ENCODE measurements around the gene CEP128.

DNA sequence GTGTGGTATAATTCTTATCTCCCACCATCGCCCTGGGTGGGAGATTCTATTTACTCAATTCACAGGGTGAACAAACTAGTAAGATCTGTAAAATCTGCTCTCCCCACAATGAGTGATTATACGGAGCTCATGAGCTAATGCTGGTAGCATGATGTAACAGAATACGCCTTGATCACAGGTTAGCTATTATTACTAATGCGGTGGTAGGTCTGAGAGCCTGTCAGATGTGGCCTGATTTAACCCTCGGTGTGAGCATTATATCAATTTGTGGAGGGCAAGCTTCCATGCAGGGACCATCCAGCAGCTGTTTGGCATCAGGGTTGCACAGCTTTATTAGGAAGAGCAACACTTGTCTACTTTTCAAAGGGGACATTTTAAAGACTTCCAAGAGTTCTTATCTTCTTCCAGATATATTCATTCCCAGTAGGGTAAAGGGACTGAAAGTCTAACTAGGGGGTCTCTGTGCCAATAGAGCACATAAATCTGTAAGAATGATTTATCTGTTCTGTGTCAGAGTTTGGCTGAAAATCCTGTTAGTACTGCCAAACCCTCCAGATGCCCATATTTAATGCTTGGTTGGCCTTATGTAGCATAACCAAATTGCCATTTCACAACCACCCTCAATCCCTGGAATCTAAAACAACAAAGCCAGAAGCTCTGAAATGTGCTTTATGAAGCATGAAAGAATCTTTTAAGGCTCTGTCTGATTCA, 32.5 kb upstream of the CEP128 start:
- TF ChIP-seq, protein P1, sequence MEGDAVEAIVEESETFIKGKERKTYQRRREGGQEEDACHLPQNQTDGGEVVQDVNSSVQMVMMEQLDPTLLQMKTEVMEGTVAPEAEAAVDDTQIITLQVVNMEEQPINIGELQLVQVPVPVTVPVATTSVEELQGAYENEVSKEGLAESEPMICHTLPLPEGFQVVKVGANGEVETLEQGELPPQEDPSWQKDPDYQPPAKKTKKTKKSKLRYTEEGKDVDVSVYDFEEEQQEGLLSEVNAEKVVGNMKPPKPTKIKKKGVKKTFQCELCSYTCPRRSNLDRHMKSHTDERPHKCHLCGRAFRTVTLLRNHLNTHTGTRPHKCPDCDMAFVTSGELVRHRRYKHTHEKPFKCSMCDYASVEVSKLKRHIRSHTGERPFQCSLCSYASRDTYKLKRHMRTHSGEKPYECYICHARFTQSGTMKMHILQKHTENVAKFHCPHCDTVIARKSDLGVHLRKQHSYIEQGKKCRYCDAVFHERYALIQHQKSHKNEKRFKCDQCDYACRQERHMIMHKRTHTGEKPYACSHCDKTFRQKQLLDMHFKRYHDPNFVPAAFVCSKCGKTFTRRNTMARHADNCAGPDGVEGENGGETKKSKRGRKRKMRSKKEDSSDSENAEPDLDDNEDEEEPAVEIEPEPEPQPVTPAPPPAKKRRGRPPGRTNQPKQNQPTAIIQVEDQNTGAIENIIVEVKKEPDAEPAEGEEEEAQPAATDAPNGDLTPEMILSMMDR (IDR thresholded peaks at IDR 0.05; ENCODE audit: low read depth, low read length, poor library complexity, severe bottlenecking) = no peak
- no peak for TF ChIP-seq EZH2phosphoT487 (IDR thresholded peaks at IDR 0.05; ENCODE audit: borderline replicate concordance, low read length)
